ENCODE data around the gene COX4I1.

Gene COX4I1

DNA sequence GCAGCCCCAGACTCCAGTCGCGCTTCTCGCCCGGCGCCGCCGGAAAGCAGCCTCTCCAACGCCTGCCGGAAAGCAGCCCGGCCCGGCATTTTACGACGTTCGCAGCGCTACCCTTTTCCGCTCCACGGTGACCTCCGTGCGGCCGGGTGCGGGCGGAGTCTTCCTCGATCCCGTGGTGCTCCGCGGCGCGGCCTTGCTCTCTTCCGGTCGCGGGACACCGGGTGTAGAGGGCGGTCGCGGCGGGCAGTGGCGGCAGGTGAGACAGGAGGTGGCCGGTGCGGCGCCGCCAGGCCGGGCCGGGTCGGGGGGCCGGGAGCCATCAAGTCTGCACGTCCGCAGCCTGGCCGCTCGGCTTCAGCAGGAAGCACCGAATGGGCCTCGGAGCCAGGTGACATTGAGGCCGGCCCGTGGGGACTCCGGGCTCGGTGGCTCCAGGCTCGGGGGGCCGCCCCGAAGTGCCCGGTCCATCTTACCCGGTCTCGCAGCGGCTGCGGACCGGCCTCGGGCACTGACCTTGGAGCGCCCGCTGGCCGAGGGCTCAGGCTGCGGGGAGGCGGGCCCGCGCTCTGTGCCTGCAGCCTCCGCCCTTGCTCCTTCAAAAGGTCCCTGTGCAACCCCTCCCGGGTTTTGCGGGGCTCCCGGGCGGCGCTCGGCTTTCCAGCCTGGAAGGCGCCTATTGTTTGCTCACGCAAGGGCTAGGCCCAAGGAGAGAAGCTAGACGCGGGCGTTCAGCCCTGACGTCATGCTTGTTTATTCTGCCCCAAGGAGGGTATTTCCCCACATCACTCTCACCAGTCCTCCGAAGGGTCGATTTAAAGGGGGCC, at the start of gene COX4I1, which contains the start of gene EMC8:
Gene COX4I1, plus strand, starts transcription at position 199 of the 824 bp plus-strand sequence. CDS start 1,511 bp downstream, outside the sequence.
Gene EMC8, minus strand, starts transcription at position 48 of the 824 bp plus-strand sequence. CDS start 249 bp downstream, outside the sequence.
- peak; percentile 89 to 92 for DNase-seq (ENCODE audit: low read depth in 2 of 2)

DNA sequence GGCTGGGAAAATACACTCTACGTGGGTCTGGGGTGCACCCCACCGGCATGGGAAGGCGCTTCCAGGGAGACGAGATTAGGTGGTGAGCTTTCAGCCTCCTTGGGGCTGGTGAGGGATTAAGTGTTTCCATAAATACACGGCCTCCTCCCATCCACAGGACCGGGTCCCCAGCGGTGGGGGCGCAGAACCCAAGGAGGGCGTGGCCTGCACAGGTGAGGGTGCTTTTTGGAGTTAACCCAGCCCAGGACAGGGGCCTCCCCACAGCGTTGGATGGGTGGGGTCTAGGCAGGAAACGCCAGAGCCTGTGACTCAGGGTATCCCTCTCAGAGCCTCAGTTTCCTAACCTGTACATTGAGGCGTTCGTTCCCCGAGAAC, 49.7 kb upstream of the COX4I1 start:
- no peak for DNase-seq (ENCODE audit: low read depth in 2 of 2)

DNA sequence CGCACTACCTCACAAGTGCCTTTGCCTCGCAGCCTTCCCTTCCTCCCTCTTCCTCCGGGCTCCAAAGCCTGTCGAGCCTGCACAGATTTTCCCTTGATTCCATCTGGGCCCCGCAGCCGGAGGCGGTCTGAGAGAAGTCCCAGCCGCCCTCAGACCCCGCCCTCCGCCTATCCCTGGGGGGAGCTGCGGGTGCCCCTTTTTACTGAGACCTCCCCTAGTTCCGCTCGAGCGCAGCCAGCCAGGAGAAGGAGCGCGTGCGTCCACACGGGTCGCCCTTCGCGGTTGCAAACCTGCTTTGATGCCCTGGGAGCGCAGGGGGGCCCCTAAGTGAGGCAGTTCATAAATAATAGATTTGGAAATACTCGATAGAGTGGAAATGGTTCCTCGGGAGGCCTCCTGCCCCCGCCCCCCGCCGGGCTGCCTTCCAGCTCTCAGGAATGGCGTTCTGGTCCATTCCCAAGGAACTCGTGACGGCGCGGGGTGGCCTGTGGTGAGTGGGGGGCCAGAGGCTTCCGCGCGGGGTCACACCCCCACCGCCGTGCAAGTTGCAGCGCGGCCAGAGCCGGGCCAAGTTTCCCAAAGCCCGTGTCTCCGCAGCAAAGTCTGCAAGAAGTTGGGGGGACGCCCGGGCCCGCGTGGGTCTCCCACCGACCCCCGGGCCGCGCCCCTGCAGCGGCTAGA, 49.2 kb upstream of the COX4I1 start:
- no peak for DNase-seq (ENCODE audit: low read depth in 2 of 2)

DNA sequence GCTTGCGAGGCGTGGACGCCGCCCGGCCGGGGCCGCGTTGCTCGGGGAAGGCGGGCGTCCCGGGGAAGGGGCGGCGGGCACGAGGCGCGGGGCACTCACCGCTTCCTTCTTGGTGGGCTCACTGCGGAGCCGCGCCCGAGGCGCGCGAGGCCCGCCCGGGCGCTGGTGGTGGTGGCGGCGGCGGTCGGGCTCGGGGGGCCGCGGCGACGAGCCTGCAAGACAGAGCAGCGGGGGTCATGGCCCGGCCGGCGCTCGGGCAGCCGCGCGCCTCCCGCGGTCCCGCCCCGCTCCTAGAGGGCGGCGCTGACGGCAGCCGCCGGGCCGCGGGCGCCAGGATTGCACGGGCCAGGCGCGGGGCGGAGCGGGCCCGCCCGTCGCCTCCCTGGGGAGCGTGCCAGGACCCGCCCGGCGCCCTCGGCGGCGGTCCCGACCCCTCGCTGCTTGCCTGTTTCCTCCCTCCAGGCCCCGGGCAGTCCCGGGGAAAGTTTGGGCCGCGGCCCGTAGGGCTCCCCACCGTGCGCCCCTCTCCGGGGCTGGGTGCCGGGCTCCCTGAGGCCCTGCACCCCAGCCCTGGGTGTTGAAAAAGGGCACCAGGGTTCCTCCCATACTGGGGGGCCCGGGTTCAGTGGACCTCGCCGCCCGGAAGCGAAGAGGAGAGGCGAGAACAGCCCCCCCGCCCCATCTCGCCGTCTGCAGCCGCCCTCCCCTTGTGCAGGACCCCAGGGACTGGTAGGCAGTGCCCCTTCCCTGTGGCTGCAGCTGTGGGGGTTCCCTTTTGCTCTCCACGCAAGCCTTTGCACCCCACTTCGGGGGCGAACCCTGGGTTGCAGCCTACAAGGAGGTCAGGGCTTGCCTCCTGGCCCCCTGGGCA, 48.4 kb upstream of the COX4I1 start, which contains the start of gene C16orf74:
Gene C16orf74, minus strand, starts transcription at position 270 of the 871 bp plus-strand sequence. CDS start 15,879 bp downstream, outside the sequence.
- DNase-seq (ENCODE audit: low read depth in 2 of 2) = no peak

DNA sequence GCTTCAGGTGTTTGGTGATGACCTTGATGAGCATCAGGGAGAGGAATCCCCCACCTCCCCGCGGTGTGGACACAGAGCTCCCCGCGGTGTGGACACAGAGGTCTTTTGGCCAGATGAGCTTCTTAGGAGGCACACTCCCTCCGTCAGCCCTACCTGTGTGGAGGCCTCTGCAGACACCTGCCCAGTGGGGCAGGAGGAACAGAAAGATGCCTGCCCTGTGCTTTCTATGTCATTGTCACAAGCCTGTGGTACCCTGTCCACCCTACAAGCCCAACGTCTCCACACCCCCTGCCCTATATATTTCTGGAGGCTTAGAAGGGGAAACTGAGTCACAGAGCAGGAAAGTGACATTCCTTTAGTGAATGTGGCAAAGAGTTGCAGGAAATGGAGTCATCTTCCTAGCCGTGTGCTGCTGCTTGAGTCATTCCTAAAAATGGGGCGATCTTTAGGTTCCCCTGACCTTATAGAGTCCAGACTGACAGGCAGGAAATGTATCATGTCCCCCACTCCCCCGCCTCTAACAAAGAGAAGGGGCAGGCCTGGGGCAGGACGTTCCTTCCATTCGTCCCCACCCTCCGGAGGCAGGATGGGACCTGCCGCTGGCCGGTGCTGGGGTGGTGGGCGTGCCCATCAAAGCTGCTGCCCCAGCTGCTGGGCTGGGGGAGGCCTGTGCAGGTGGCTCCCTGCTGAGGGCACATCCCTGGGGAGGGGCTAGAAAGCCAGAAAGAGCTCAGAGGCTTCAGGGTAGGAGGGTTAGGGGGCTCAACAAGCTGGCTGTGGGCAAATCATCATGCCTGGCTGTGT, 47.6 kb upstream of the COX4I1 start:
- no peak for DNase-seq (ENCODE audit: low read depth in 2 of 2)

DNA sequence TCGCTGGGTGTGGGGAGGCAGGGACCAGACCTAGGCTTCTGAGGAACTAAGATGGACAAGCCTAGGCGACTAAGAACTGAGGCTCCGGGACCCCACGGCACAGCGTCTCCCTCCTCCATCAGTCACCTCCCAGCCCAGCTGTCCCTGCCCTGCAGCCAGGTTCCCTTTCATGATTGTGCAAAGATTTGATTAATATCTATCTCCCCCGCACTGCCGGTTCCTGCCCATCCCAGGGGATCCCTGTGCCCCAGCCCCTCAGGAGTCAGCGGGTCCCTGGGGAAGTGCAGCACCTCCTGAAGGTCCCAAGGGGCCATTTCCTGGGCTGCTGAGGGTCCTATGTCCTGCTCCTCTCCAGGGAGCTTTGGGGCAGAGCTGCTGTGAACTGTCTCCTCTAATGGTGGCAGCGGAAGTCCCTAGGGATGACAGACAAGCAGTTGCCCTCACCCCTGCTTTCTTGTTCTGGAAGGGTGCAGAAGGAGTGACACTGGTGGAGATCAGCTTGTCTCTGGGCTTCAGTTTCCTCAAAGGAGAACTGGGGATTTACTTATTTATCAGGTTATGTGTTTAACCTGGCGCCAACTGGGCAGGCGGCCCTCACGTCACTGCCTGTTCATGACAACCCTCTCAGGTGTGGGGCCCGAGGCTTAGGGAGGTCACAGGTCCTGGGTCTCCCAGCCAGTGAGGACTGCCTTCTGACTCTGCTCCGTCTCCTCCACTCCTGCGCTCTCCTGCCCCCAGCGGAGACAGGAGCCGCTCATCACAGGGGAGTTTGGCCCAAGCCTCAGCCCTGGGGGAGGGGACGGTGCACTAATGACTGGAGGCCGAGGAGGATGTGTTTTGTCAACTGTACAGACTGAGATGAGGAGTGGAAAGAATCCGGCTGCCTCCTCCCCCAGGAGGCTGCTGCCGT, 46.7 kb upstream of the COX4I1 start:
- no peak for DNase-seq (ENCODE audit: low read depth in 2 of 2)

DNA sequence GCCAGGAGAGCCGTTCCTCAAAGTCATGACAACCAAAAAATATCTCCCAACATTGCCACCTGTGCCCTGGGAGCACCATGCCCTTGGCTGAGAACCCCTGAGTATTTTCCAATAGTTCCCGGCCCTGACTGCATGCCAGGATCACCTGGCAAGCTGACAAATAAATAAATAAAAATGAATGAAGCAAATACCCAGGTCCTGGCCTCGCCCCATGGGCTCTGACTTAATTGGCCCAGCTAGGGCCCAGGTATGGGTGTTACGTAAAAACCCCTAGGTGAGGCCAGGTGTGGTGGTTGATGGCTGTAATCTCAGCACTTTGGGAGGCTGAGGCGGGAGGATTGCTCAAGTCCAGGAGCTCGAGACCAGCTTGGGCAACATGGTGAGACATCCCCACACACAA, 45.9 kb upstream of the COX4I1 start:
- DNase-seq (ENCODE audit: low read depth in 2 of 2) = no peak

DNA sequence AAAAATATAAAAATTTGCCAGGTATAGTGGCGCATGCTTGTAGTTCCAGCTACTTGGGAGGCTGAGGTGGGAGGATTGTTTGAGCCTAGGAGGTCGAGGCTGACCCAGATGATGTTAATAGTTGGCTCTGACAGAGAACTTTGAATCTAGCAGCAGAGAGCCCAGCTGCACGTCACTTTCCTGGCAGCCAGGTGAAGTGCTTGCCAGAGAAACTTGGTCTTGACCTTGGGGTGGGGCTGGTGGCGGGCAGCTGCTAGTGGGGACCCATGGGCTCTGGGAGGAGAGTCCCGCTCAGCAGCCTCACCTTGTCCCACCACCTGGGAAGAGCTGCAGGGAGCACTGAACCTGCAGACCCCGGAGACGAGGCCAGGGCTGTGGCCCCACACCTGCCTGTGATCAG, 45.5 kb upstream of the COX4I1 start:
- no peak for DNase-seq (ENCODE audit: low read depth in 2 of 2)

DNA sequence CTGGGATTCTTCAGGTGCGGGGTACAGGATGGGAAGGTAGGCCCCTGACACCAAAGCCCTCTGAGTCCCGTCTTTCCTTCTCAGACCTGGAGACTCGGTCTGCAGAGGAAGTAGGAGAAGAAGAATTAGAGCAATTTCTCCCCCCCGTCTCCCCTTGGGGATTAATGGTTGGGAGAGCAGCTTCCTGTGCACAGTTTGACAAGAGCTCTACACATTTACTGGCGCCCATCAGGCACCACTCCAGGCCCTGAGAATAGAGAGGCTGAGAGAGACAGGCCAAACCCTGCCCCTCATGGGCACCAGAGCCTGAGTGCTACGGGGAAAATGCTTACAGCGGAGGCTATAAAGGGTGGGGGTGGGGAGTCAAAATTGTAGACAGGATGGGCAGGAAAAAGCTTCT, 45.1 kb upstream of the COX4I1 start:
- DNase-seq (ENCODE audit: low read depth in 2 of 2) = no peak

DNA sequence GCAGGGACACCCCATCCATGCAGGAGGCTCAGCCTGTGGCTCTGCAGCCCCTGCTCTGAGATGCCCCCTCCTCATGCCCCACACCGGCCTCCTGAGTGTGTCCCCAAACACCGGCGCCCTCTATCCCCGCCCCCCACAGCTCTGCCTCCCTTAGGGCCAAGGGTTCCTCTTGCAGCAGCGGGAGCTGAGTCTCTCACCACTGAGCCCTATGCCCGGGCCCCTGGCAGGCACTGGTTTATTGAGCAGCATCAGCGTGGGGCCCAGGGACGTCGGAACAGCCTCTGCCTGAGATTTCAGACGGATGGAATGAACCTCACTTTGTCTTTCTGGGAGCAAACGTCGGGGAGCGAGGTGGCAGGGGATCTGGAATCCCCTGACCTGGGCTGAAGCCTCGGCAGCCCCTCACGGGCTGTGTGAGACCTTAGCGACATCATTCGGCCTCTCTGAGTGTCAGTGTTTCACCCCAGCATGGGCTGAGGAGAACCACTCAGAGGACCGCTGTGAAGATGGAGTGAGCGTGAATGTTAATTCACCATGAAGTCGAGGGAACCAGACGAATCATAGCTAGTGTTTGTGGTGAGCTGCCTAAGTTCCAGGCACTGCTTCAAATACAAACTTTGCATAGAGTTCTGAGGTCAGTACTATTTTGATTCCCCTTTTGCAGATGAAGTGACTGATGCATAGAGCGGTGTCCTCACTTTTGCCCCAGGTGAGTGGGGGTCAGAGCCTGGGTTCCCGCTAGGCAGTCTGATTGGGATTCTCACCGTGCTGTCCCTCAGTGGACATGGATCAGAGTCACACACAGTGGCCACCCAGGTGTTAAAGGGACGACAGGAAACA, 43.3 kb upstream of the COX4I1 start:
- no peak for DNase-seq (ENCODE audit: low read depth in 2 of 2)

DNA sequence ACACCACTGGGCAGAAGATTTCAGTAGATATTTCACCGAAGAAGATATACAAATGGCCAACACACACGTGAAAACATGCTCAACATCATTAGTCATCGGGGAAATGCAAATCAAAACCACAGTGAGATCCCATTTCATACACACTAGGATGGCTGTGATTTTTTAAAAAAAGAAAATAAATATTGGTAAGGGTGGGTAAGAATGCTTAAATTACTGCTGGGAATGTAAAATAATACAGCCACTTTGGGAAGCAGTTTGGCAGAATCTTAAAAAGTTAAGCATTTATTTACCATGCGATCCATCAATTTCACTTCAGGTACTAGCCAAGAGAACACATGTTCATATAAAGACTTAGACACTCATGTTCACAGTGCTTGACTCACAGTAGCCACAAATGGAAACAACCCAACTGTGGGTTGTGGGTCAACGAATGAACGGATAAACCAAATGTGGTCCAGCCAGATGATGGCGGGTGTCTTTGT, 42.1 kb upstream of the COX4I1 start:
- DNase-seq (ENCODE audit: low read depth in 2 of 2) = no peak

DNA sequence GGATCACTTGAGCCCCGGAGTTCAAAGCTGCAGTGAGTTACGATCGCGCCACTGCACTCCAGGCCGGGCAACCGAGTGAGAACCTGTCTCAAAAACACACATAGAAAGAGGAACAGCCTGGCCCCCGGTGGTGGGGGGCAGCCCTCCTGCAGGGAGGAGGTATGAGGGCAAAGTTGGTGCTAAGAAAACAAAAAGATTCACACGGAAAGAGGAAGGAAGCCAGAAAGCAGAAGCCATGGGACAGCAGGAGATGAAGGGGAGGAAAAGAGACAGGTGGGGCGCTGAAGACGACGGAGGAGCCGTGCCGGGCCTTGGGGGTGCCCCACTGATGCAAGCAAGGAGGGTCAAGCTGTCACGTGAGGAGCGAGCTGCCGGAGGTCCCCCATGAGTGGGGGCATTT, 40.4 kb upstream of the COX4I1 start:
- no peak for DNase-seq (ENCODE audit: low read depth in 2 of 2)

DNA sequence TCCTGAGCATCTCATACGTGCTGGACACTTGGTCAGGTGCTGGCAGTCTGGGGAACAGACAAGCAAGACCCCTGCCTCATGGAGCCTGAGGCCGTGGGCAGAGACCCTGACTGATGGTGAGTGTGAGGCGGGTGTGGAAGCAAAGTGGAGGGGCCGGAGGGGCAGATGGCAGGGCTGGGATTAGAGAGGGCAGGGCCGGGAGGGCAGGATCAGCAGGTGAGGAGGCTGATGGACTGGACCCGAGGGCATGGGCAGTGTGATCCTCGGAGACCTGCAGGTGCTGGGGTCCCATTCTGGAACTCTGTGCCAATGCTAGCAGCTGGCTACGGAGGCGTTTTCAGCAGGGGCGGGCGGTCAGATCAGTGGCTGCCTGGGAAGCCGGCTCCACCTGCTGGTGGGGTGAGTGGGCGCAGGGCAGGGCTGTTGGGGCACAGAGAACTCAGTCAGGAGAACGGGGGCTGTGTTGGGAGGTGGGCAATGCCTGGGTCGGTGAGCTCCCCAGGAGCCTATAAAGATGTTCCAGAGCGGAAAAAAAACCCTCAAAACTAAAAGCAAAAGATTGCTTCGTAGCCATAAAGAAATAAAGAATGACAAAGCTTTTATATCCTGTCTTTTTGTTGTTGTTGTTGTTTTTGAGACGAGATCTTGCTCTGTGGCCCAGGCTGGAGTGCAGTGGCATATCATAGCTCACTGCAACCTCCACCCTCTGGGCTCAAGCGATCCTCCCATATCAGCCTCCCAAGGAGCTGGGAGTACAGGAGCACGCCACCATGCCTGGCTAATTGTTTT, 39.7 kb upstream of the COX4I1 start:
- no peak for DNase-seq (ENCODE audit: low read depth in 2 of 2)

DNA sequence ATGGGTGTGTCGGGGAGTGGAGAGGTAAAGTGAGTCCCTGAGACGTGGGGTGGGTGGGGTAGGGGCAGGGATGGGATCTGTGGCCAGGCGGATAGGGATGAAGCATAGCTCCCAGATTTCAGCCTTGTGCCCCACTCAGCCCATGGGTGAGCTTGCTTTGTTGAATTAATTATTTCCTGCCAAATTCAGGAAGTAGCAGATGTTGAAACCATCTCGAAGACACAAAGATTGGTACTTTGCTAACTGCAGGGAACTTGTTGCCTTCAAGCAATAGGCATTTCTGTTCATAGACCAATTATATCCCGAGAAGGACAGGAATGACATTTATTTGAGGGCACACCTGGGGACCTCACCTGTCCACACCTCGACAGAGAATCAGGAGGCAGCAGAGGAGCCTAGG, 37.6 kb upstream of the COX4I1 start:
- no peak for DNase-seq (ENCODE audit: low read depth in 2 of 2)

DNA sequence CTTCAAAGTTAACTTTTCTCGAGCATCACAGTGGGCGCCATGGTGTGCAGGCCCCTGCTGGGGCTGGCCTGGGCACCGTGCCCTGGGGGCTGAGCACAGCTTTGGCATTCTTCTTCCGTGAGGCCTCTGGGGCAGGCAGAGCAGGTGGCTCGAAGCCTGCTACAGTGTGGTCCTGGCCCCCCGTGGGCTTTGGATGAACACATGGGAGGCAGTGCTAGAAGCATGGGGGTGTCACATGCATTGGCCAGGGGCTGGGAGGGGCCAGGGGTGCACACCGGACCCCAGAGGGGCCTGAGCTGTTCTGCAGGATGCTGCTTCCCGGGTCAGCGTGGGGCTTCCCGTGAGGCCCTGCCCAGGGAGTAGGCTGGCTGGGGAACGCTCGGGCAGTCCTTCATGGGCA, 36.5 kb upstream of the COX4I1 start:
- no peak for DNase-seq (ENCODE audit: low read depth in 2 of 2)

DNA sequence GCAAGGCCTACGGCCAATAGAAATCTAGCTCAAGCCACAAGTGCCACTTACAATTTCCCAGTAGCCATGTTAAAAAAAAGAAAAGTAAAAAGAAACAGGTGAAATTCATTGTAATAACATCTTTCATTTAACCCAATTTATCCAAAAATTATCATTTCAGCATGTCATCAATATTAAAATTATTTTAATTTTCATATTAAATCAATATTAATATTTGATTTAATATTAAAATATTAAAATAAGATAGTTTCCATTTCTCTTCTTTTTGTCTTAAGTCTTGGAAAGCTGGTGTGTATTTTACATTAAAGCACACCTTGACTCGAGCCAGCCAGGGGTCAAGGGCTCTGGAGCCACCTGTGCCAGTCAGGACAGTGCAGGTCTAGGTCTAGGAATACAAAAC, 35.9 kb upstream of the COX4I1 start:
- DNase-seq (ENCODE audit: low read depth in 2 of 2) = no peak

DNA sequence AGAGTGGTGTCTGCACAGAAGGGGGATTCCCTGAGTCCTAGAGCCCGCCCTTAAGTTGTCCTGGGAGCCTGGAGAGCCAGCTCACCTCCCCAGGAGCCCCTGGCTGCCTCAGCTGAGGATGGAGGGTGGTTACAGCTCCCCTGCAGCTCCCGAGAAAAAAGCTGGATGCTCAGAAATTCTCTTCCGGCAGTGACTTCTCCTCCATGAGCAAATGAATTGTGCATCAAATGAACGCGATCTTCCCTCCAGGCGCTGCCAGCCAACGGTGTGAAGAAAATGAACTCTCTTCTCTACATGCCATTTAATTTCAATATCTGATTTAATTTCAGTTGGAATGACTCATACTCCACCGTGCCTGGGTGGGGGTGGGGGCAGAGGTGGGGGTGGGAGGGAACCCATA, 34.3 kb upstream of the COX4I1 start:
- DNase-seq (ENCODE audit: low read depth in 2 of 2) = no peak

DNA sequence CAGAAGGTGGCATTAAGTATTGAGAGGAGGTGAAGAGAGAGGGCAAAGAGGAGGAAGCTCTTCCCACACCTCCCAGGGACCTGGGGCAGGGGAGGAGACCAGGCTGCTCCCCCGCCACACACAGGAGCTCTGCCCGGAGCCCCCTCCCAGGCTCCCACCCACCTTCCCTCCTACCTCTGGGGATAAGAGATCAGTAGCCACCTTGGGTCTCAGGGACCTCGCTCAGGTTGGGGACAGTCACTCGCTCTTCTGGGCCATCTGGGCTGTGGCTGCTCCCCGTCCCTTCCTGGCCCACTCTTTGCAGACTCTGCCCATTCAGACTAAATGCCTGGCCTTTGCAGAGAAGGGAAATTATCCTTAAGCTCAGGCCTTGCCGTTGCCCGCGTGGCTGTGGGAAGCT, 33.7 kb upstream of the COX4I1 start:
- no peak for DNase-seq (ENCODE audit: low read depth in 2 of 2)

Measured in activated CD4-positive, alpha-beta T cell treated with anti-CD3 and anti-CD28 coated beads for 24 hours (primary cell).